Endodermal cell (in vitro differentiated cells): ENCODE measurements around the gene RBBP6. TPM values are rescaled to one million over a fixed set of nuclear protein-coding genes. Genes with fewer than 3 reads are reported as not detected.

Source experiments
- DNase-seq: peaks from one replicate; pipeline ENCODE4 v3.0.0-alpha.2; 2017
- H3K27ac ChIP-seq: 2 replicates; pipeline ENCODE4 v1.5.1; 2013; ENCODE audit warnings: mild to moderate bottlenecking, low read depth, low read length, moderate library complexity
- H3K27me3 ChIP-seq: 2 replicates; pipeline ENCODE4 v1.6.1; 2013; ENCODE audit warnings: mild to moderate bottlenecking, low read length, moderate library complexity; ENCODE audit not compliant: insufficient read depth, control insufficient read depth, poor library complexity, severe bottlenecking
- H3K36me3 ChIP-seq: 2 replicates; pipeline ENCODE4 v1.7.0; 2013; ENCODE audit warnings: mild to moderate bottlenecking, low read length, moderate library complexity; ENCODE audit not compliant: control insufficient read depth, insufficient read depth
- H3K4me1 ChIP-seq: one replicate; pipeline ENCODE4 v1.7.0; 2013; ENCODE audit warnings: low read length; ENCODE audit not compliant: control insufficient read depth, insufficient read depth
- H3K4me3 ChIP-seq: 2 replicates; pipeline ENCODE4 v1.5.1; 2013; ENCODE audit warnings: mild to moderate bottlenecking, low read length, moderate library complexity
- H3K9ac ChIP-seq: 2 replicates; pipeline ENCODE4 v1.6.1; 2013; ENCODE audit warnings: mild to moderate bottlenecking, low read length, moderate library complexity; ENCODE audit not compliant: poor library complexity, severe bottlenecking; ENCODE audit errors: extremely low read depth
- H3K9me3 ChIP-seq: 2 replicates; pipeline ENCODE4 v1.6.1; 2013; ENCODE audit warnings: mild to moderate bottlenecking, low read length, moderate library complexity; ENCODE audit not compliant: control insufficient read depth
- H3K27ac Mint-ChIP-seq: 2 replicates; pipeline ENCODE4 v1.8.0; 2020; ENCODE audit warnings: mixed read lengths
- H3K27me3 Mint-ChIP-seq: 2 replicates; pipeline ENCODE4 v1.8.0; 2021; ENCODE audit warnings: mild to moderate bottlenecking, mixed read lengths; ENCODE audit not compliant: insufficient read depth
- H3K36me3 Mint-ChIP-seq: 2 replicates; pipeline ENCODE4 v1.8.0; 2020; ENCODE audit warnings: low read depth, mixed read lengths
- H3K4me1 Mint-ChIP-seq: 2 replicates; pipeline ENCODE4 v1.8.0; 2020; ENCODE audit warnings: mixed read lengths
- H3K4me3 Mint-ChIP-seq: 2 replicates; pipeline ENCODE4 v1.8.0; 2020; ENCODE audit warnings: mild to moderate bottlenecking, moderate library complexity, mixed read lengths
- H3K9me3 Mint-ChIP-seq: 2 replicates; pipeline ENCODE4 v1.8.0; 2020; ENCODE audit warnings: mild to moderate bottlenecking, mixed read lengths
- CTCF ChIP-seq: fragments of 200-600 bp; sonication (generic); conservative IDR thresholded peaks from 2 replicates; pipeline ENCODE4 v1.5.0; 2021; ENCODE audit warnings: antibody characterized with exemption, mild to moderate bottlenecking
- WGBS, 2 experiments: methylation state at CpG; one replicate each; pipeline versions ENCODE4 v1.1.5 to v1.1.7; 2013; ENCODE audit warnings: missing lambda C conversion rate in 2 of 2, mixed read lengths in 1 of 2; ENCODE audit not compliant: insufficient coverage in 1 of 2, insufficient read length in 1 of 2; 5-methylcytosine and 5-hydroxymethylcytosine counted together
- total RNA-seq, 2 donors: library from RNA; stranded (reverse); fragmentation: NEBNext Ultra II Directional in 1 of 2; extraction: Animal tissue kit (Norgen Biotek cat#: 25700) in 1 of 2; gene quantifications; 2 replicates in 1 of 2; 3 replicates in 1 of 2; pipeline ENCODE4 v1.2.1, GENCODE V29; 2021

Gene RBBP6
- total RNA-seq, 2 donors from 2014 or later = 70.3 to 76.6 TPM

GRCh38 chr16:24511174-24511573, 28.2 kb upstream of the RBBP6 start:
- Histone ChIP-seq H3K27me3 (peaks cover 9% of the 10 kb centered on the region), H3K27ac (no peak overlapping the region), H3K9me3 (no peaks in the 10 kb centered on the region), H3K9ac (no peak overlapping the region), H3K4me1 (no peaks in the 10 kb centered on the region), H3K36me3 (no peaks in the 10 kb centered on the region), H3K4me3 (no peak overlapping the region)
- WGBS, 2 experiments = 100% methylated on average over 1 of the region's 1 CpG; no CpG with 5 or more reads in 1 of the 2 experiments
- no peak overlapping the region for H3K27ac Mint-ChIP-seq
- no peak for DNase-seq
- H3K4me1 Mint-ChIP-seq = no peaks in the 10 kb centered on the region
- H3K27me3 Mint-ChIP-seq = peaks cover 24% of the 10 kb centered on the region
- peaks cover 5% of the 10 kb centered on the region for H3K9me3 Mint-ChIP-seq
- H3K36me3 Mint-ChIP-seq = no peaks in the 10 kb centered on the region
- no peak overlapping the region for H3K4me3 Mint-ChIP-seq
- TF ChIP-seq CTCF = no peak

- Mint-ChIP-seq H3K27ac (no peak overlapping the region), H3K36me3 (no peaks in the 10 kb centered on the region), H3K27me3 (peaks cover 24% of the 10 kb centered on the region), H3K4me3 (no peak overlapping the region), H3K4me1 (no peaks in the 10 kb centered on the region), H3K9me3 (peaks cover 5% of the 10 kb centered on the region)
- peaks cover 9% of the 10 kb centered on the region for H3K27me3 ChIP-seq
- H3K4me1 ChIP-seq = no peaks in the 10 kb centered on the region
- no peak for TF ChIP-seq CTCF
- WGBS, 2 experiments = 88% methylated on average over 3 to 5 of the region's 5 CpGs
- DNase-seq = no peak
- no peaks in the 10 kb centered on the region for H3K36me3 ChIP-seq
- H3K9me3 ChIP-seq = no peaks in the 10 kb centered on the region
- H3K4me3 ChIP-seq = no peak overlapping the region
- no peak overlapping the region for H3K9ac ChIP-seq
- no peak overlapping the region for H3K27ac ChIP-seq
Measured at GRCh38 chr16:24511792-24512191, 27.6 kb upstream of the RBBP6 start.

GRCh38 chr16:24514096-24514495, 25.3 kb upstream of the RBBP6 start:
- no peak for DNase-seq
- H3K27me3 ChIP-seq = peaks cover 9% of the 10 kb centered on the region
- H3K4me1 Mint-ChIP-seq = no peaks in the 10 kb centered on the region
- no peak overlapping the region for H3K4me3 Mint-ChIP-seq
- H3K36me3 Mint-ChIP-seq = no peaks in the 10 kb centered on the region
- H3K27ac Mint-ChIP-seq = no peak overlapping the region
- H3K36me3 ChIP-seq = no peaks in the 10 kb centered on the region
- H3K9ac ChIP-seq = no peak overlapping the region
- H3K4me3 ChIP-seq = no peak overlapping the region
- no peaks in the 10 kb centered on the region for H3K9me3 Mint-ChIP-seq
- H3K27ac ChIP-seq = no peak overlapping the region
- H3K4me1 ChIP-seq = no peaks in the 10 kb centered on the region
- WGBS, 2 experiments = 93 to 96% methylated on average over 2 of the region's 2 CpGs
- H3K9me3 ChIP-seq = no peaks in the 10 kb centered on the region
- H3K27me3 Mint-ChIP-seq = peaks cover 27% of the 10 kb centered on the region
- no peak for TF ChIP-seq CTCF
